SH-SY5Y (cell line): ENCODE results near the gene JMJD7.

ENCODE experiments used
- GATA2 ChIP-seq: IDR thresholded peaks from 2 replicates; pipeline ENCODE4 v1.6.1; 2011; ENCODE audit warnings: mild to moderate bottlenecking, low read depth, low read length
- GATA3 ChIP-seq: IDR thresholded peaks from 2 replicates; pipeline ENCODE4 v1.6.1; 2011; ENCODE audit warnings: low read depth, mild to moderate bottlenecking, low read length, moderate library complexity

GRCh38 chr15:41884458-41884857 is 56.6 kb downstream of the JMJD7 start:
- TF ChIP-seq GATA2 (no peak), GATA3 (no peak)
